ENCODE data around the gene TPSD1.
"Not testable (repeated sequence)": the region's sequence is repeated elsewhere in the genome, so short reads cannot be mapped to it uniquely, and the experiment has no call there.

DNA sequence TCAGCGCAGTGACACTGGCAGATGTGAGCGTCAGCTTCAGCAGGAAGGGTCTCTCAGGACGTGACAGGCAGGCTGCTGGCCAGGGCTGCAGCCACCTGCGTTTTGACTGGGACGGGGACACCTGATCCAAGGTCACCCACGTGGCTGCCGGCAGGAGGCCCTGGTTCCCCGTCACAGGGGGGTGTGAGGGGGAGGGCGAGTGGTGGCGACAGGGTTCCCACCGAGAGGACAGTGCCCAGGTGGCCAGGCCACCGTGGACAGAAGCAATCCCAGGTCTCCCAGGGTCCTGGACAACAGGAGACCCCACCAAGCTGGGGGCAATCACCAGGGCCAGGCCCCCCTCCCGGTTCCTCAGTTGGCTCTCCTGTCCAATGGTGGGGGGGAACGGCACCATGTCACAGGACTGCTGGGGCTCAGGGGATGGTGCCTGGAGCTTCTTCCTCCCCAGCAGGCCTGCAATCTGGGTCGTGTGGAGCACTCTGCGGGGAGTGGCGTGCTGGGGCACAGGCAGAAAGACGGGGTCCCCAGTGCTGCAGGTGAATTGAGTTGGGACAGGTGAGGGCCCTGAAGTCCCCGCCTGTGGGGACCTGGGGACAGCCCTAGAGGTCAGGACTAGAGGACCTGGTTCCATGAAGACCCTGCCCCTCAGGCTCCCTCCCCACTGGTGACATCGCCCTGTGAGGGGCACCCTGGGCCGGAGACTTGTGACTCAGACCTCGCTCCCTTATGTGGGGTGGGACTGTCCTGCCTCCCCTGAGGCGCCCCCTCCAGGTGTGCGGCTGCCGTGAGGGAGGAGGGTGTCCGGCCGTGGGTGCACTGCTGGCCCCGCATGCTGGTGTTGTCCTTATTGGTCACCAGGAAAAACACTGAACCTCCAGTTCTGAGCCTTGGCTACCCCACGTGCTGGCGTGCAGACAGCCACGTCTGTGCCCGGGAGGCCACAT lies 11.7 kb upstream of the TPSD1 start:
- not testable (repeated sequence) for TF ChIP-seq CTCF (IDR thresholded peaks at IDR 0.05; ENCODE audit: borderline replicate concordance, extremely low read depth, low read length, poor library complexity, severe bottlenecking); EZH2 (IDR thresholded peaks at IDR 0.05; ENCODE audit: borderline replicate concordance, low read depth, low read length, severe bottlenecking)
